GM12864 (cell line): ENCODE measurements around the gene VWA3A.

ENCODE experiments used
- DNase-seq: peaks from one replicate; pipeline ENCODE4 v3.0.0-alpha.2; 2011; ENCODE audit warnings: low read depth
- H3K4me3 ChIP-seq: 2 replicates; pipeline ENCODE4 v1.5.1; 2011; ENCODE audit warnings: mild to moderate bottlenecking, low read depth, low read length, control low read depth
- CTCF ChIP-seq: IDR thresholded peaks from 2 replicates; pipeline ENCODE4 v1.5.1; 2011; ENCODE audit warnings: low read depth, mild to moderate bottlenecking, moderate library complexity, low read length, control low read depth, inconsistent platforms; ENCODE audit errors: missing control alignments

The VWA3A gene

GRCh38 chr16:22204091-22204655, 111.8 kb downstream of the VWA3A start:
- TF ChIP-seq CTCF, result no peak
- no peak overlapping the region for H3K4me3 ChIP-seq
- DNase-seq, result no peak

- no peak for DNase-seq
- H3K4me3 ChIP-seq, result peak overlapping the region; percentile 47
- no peak for TF ChIP-seq CTCF
These were observed 113.3 kb downstream of the VWA3A start for GRCh38 chr16:22205577-22206012.

GRCh38 chr16:22206013-22206841, 113.9 kb downstream of the VWA3A start, which contains the start of gene EEF2K:
Gene EEF2K (plus strand): TSS chr16:22206278. CDS start chr16:22225730, 19,452 bp downstream.
- H3K4me3 ChIP-seq, result peak within 1 kb of the TSS; percentile 86
- DNase-seq, result peak; percentile 81
- peak; percentile 78 for TF ChIP-seq CTCF
